Prostate gland (tissue), 2 donors: ENCODE data around the gene ZNF607. TPM values are rescaled to one million over a fixed set of nuclear protein-coding genes. Genes with fewer than 3 reads are reported as not detected.
A peak's percentile ranks its signal among the peaks of the same experiment; 100 is the strongest.

Experiments used
- DNase-seq: peaks from one replicate; pipeline ENCODE4 v3.0.0-alpha.2; 2019; ENCODE audit warnings: low spot score
- H3K27ac ChIP-seq, 2 donors: fragments of 200-600 bp; sonication (generic); 2 replicates each; pipeline ENCODE4 v1.5.1; 2017 to 2019
- H3K27me3 ChIP-seq: fragments of 200-600 bp; sonication (generic); replicated peaks from 2 replicates; pipeline ENCODE4 v1.5.1; 2019; ENCODE audit not compliant: insufficient read depth
- H3K36me3 ChIP-seq, 2 donors: fragments of 200-600 bp; sonication (generic); 1 replicate in 1 of 2; 2 replicates in 1 of 2; pipeline versions ENCODE4 v1.5.1 to v1.8.1; 2017 to 2019
- H3K4me1 ChIP-seq: fragments of 200-600 bp; sonication (generic); replicated peaks from 2 replicates; pipeline ENCODE4 v1.5.1; 2019
- H3K4me3 ChIP-seq, 2 donors: fragments of 200-600 bp; sonication (generic); 2 replicates each; pipeline ENCODE4 v1.5.1; 2017 to 2019
- H3K9me3 ChIP-seq: fragments of 200-600 bp; sonication (generic); 2 replicates; pipeline ENCODE4 v1.5.1; 2017
- POLR2A ChIP-seq: fragments of 450-650 bp; IDR thresholded peaks from one replicate; pipeline ENCODE4 v1.6.1; 2016; ENCODE audit warnings: antibody characterized with exemption, mild to moderate bottlenecking
- POLR2AphosphoS5 ChIP-seq: sonication (generic); formaldehyde crosslinking; IDR thresholded peaks from one replicate; pipeline ENCODE4 v1.6.1; 2017; ENCODE audit warnings: antibody characterized with exemption
- WGBS: methylation state at CpG from one replicate; pipeline ENCODE4 v1.1.5; 2018; 5-methylcytosine and 5-hydroxymethylcytosine counted together
- intact Hi-C: fragments of 100-400 bp; cut with DNase I; formaldehyde crosslinking; loops from one replicate; pipeline ENCODE4 v1.14.2; 2022
- total RNA-seq, 2 donors: library from RNA; depleted of rRNA; stranded (reverse); fragments of >200 nt; gene quantifications; one replicate each; pipeline ENCODE4 v1.1.0, GENCODE V29; 2016
- TF ChIP-seq, protein P1 (sequence below), 4 experiments: fragments of 200-600 bp in 2 of 4; fragments of 450-650 bp in 2 of 4; sonication (generic) in 2 of 4; IDR thresholded peaks; 1 replicate in 3 of 4; 2 replicates in 1 of 4; pipeline ENCODE4 v1.5.1; 2016 to 2019; ENCODE audit warnings: antibody characterized with exemption in 4 of 4, mild to moderate bottlenecking in 2 of 4, moderate library complexity in 2 of 4

The ZNF607 gene
- total RNA-seq, 2 donors from 2014 or later = 5.6 to 6.5 TPM

- 14% methylated on average over 8 of the region's 8 CpGs for WGBS
- no peaks in the 10 kb centered on the region for H3K9me3 ChIP-seq
- H3K4me3 ChIP-seq = peak overlapping the region; percentile 71 to 82
- DNase-seq = no peak
- H3K27me3 ChIP-seq = no peaks in the 10 kb centered on the region
- peaks cover 6% of the 10 kb centered on the region for H3K4me1 ChIP-seq
- TF ChIP-seq, protein P1, sequence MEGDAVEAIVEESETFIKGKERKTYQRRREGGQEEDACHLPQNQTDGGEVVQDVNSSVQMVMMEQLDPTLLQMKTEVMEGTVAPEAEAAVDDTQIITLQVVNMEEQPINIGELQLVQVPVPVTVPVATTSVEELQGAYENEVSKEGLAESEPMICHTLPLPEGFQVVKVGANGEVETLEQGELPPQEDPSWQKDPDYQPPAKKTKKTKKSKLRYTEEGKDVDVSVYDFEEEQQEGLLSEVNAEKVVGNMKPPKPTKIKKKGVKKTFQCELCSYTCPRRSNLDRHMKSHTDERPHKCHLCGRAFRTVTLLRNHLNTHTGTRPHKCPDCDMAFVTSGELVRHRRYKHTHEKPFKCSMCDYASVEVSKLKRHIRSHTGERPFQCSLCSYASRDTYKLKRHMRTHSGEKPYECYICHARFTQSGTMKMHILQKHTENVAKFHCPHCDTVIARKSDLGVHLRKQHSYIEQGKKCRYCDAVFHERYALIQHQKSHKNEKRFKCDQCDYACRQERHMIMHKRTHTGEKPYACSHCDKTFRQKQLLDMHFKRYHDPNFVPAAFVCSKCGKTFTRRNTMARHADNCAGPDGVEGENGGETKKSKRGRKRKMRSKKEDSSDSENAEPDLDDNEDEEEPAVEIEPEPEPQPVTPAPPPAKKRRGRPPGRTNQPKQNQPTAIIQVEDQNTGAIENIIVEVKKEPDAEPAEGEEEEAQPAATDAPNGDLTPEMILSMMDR (IDR thresholded peaks at IDR 0.05) = no peak
- TF ChIP-seq POLR2AphosphoS5 (no peak), POLR2A (no peak)
- no peaks in the 10 kb centered on the region for H3K36me3 ChIP-seq
- H3K27ac ChIP-seq = peak overlapping the region; percentile 77 to 84
- intact Hi-C loops = no loop called here
These were observed 335 bp upstream of the ZNF607 start for GRCh38 chr19:37719927-37720265.

DNA sequence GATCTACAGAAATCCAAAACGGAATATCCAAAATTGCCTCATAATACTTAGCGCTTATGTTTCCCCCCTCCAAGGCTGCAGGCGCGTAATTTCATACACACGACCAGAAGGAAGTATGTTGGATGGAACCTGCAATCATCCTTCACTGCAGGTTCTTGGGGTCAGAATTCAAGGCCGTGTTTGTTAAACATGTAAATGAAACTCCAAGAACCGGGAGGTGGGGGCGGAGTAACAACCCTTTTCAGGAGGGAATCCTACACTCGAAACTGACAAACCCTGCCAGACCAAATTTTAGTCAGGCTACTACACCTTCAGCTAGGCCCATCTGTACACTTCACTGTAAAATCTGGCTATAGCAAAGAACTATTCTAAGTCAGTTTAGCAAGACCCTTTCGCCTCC, 1.3 kb downstream of the ZNF607 start:
- TF ChIP-seq, protein P1 (IDR thresholded peaks at IDR 0.05) = no peak
- no peak for TF ChIP-seq POLR2AphosphoS5
- no peak for TF ChIP-seq POLR2A
- intact Hi-C loops = no loop called here
- no peaks in the 10 kb centered on the region for H3K36me3 ChIP-seq
- H3K4me3 ChIP-seq = peak overlapping the region; percentile 71 to 82
- no peaks in the 10 kb centered on the region for H3K27me3 ChIP-seq
- WGBS = 44% methylated on average over 10 of the region's 10 CpGs
- H3K9me3 ChIP-seq = no peaks in the 10 kb centered on the region
- H3K4me1 ChIP-seq = peaks cover 6% of the 10 kb centered on the region
- no peak overlapping the region for H3K27ac ChIP-seq
- DNase-seq = no peak

- intact Hi-C loops = no loop called here
- no peak overlapping the region for H3K27ac ChIP-seq
- TF ChIP-seq POLR2AphosphoS5 (no peak), POLR2A (no peak)
- TF ChIP-seq, protein P1 (IDR thresholded peaks at IDR 0.05) = no peak
These were observed 3.4 kb downstream of the ZNF607 start for GRCh38 chr19:37716140-37716539.

GRCh38 chr19:37706052-37706605, 13.4 kb downstream of the ZNF607 start:
- DNase-seq = no peak
- H3K4me1 ChIP-seq = no peaks in the 10 kb centered on the region
- H3K4me3 ChIP-seq = no peak overlapping the region
- H3K36me3 ChIP-seq = no peaks in the 10 kb centered on the region
- H3K27ac ChIP-seq = no peak overlapping the region
- intact Hi-C loops = no loop called here
- H3K9me3 ChIP-seq = no peaks in the 10 kb centered on the region
- no peaks in the 10 kb centered on the region for H3K27me3 ChIP-seq
- 93% methylated on average over 7 of the region's 7 CpGs for WGBS
- TF ChIP-seq POLR2AphosphoS5 (no peak), POLR2A (no peak)
- TF ChIP-seq, protein P1 (IDR thresholded peaks at IDR 0.05) = no peak

More at GRCh38 chr19:37716140-37716539, 3.4 kb downstream of the ZNF607 start:
- Histone ChIP-seq H3K4me1 (peaks cover 6% of the 10 kb centered on the region), H3K9me3 (no peaks in the 10 kb centered on the region), H3K27me3 (no peaks in the 10 kb centered on the region), H3K36me3 (no peaks in the 10 kb centered on the region), H3K4me3 (no peak overlapping the region)
- WGBS = 98% methylated on average over 2 of the region's 2 CpGs
- no peak for DNase-seq

DNA sequence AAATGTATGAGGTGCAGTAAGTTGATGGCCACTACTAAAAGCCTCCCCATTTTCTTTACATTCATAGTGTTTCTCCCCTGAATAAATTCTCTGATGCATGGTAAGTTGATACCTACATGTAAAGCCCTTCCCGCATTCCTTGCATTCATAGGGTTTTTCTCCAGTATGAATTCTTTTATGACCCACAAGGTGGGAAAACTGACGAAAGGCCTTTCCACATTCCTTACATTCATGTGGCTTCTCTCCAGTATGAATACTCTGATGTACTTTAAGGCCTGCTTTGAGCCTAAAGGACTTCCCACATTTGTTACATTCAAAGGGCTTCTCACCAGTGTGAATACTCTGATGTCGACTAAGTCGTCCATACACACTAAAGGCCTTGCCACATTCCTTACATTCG, 20.5 kb downstream of the ZNF607 start:
- H3K9me3 ChIP-seq = no peaks in the 10 kb centered on the region
- no peaks in the 10 kb centered on the region for H3K36me3 ChIP-seq
- H3K4me1 ChIP-seq = no peaks in the 10 kb centered on the region
- DNase-seq = no peak
- intact Hi-C loops = no loop called here
- no peak for TF ChIP-seq POLR2AphosphoS5
- TF ChIP-seq POLR2A = no peak
- TF ChIP-seq, protein P1 (IDR thresholded peaks at IDR 0.05) = no peak
- 83% methylated on average over 5 of the region's 5 CpGs for WGBS
- no peaks in the 10 kb centered on the region for H3K27me3 ChIP-seq
- no peak overlapping the region for H3K4me3 ChIP-seq
- H3K27ac ChIP-seq = no peak overlapping the region
